SU-DHL-6 (cell line): ENCODE measurements around the gene CPNE1.

Experiments used
- CTCF ChIP-seq: fragments of 200-600 bp; sonication (generic); IDR thresholded peaks from one replicate; pipeline ENCODE4 v1.5.1; 2017; ENCODE audit warnings: antibody characterized with exemption, mild to moderate bottlenecking, low read length, moderate library complexity; ENCODE audit not compliant: insufficient read depth, poor library complexity, severe bottlenecking
- EZH2phosphoT487 ChIP-seq: fragments of 200-600 bp; sonication (generic), shearing (Covaris generic); conservative IDR thresholded peaks from 2 replicates; pipeline ENCODE4 v1.6.1; 2018; ENCODE audit warnings: mild to moderate bottlenecking, antibody characterized with exemption, low read length, moderate library complexity, mixed read lengths

DNA sequence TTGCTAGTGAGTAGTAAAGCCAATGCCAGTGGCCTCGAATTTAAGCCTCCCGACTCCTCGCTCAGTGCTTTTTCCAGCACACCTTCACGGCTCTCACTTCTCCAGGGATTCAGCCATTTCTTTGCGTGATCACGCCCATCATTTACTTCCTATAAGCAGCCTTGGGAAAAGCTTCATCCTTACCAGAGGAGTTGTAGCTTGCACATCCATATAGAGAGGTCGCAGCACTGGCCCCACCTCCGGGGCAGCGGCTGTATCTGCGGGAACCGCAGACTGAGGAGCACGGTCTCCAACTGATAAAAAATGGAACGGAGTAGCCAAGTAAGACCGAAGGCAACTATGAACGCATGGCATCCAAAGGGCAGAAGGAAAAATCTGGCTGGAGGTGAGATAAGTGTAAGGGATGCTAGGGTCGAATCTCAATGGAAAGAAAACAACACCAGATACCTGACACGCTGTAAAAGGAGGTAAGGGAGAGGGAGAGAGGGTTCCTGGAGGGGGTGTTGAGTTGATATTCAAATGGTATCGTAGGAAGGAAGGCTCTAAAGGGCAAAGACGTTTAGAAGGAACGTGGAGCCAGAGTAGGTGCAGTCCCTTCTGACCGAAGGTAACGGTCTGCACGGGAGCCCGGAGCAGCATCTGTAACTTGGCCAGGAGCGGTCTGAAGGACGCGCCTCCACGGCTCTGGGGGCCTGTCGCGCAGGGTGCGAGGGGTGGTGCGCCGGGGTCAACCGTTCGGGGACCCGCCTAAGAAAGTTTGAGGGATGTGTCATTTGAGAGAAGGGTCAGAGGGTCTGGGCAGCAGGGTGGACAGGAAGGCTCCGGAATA is 33.8 kb upstream of the CPNE1 start:
- TF ChIP-seq CTCF = no peak
- no peak for TF ChIP-seq EZH2phosphoT487
